ENCODE measurements around the gene RPLP2.

The RPLP2 gene

GRCh38 chr11:829847-830294, 20.1 kb downstream of the RPLP2 start:
- Histone ChIP-seq H3K9me3 (ENCODE audit: control insufficient read depth in 1 of 2, low read length in 2 of 2) (no peaks in the 10 kb centered on the region), H3K36me3 (ENCODE audit: control insufficient read depth in 1 of 2, insufficient read depth in 2 of 2, low read length in 2 of 2) (peaks cover 0 to 10% of the 10 kb centered on the region in 2 donors), H3K4me1 (ENCODE audit: control insufficient read depth in 1 of 2, insufficient read depth in 2 of 2, low read length in 2 of 2) (peaks cover 0 to 72% of the 10 kb centered on the region in 2 donors), H3K4me3 (ENCODE audit: low read depth in 1 of 2, low read length in 2 of 2) (peak overlapping the region; percentile 39 to 58), H3K27me3 (ENCODE audit: low read depth, low read length) (no peaks in the 10 kb centered on the region), H3K27ac (ENCODE audit: low read length) (no peak overlapping the region)

GRCh38 chr11:830295-831117, 20.7 kb downstream of the RPLP2 start:
- no peaks in the 10 kb centered on the region for H3K9me3 ChIP-seq (ENCODE audit: control insufficient read depth in 1 of 2, low read length in 2 of 2)
- peaks cover 0 to 75% of the 10 kb centered on the region in 2 donors for H3K4me1 ChIP-seq (ENCODE audit: control insufficient read depth in 1 of 2, insufficient read depth in 2 of 2, low read length in 2 of 2)
- peaks cover 0 to 4% of the 10 kb centered on the region in 2 donors for H3K36me3 ChIP-seq (ENCODE audit: control insufficient read depth in 1 of 2, insufficient read depth in 2 of 2, low read length in 2 of 2)
- no peak overlapping the region for H3K27ac ChIP-seq (ENCODE audit: low read length)
- H3K4me3 ChIP-seq (ENCODE audit: low read depth in 1 of 2, low read length in 2 of 2), result peak overlapping the region in 1 of 2 donors; percentile 58
- H3K27me3 ChIP-seq (ENCODE audit: low read depth, low read length), result no peaks in the 10 kb centered on the region

GRCh38 chr11:831118-831864, 21.5 kb downstream of the RPLP2 start:
- Histone ChIP-seq H3K4me1 (ENCODE audit: control insufficient read depth in 1 of 2, insufficient read depth in 2 of 2, low read length in 2 of 2) (peaks cover 0 to 75% of the 10 kb centered on the region in 2 donors), H3K9me3 (ENCODE audit: control insufficient read depth in 1 of 2, low read length in 2 of 2) (no peaks in the 10 kb centered on the region), H3K27ac (ENCODE audit: low read length) (no peak overlapping the region), H3K36me3 (ENCODE audit: control insufficient read depth in 1 of 2, insufficient read depth in 2 of 2, low read length in 2 of 2) (peaks cover 0 to 2% of the 10 kb centered on the region in 2 donors), H3K4me3 (ENCODE audit: low read depth in 1 of 2, low read length in 2 of 2) (peak overlapping the region in 1 of 2 donors; percentile 58), H3K27me3 (ENCODE audit: low read depth, low read length) (no peaks in the 10 kb centered on the region)

GRCh38 chr11:831961-832528, 22.3 kb downstream of the RPLP2 start:
- Histone ChIP-seq H3K4me1 (ENCODE audit: control insufficient read depth in 1 of 2, insufficient read depth in 2 of 2, low read length in 2 of 2) (peaks cover 0 to 72% of the 10 kb centered on the region in 2 donors), H3K9me3 (ENCODE audit: control insufficient read depth in 1 of 2, low read length in 2 of 2) (no peaks in the 10 kb centered on the region), H3K36me3 (ENCODE audit: control insufficient read depth in 1 of 2, insufficient read depth in 2 of 2, low read length in 2 of 2) (peaks cover 0 to 10% of the 10 kb centered on the region in 2 donors), H3K27ac (ENCODE audit: low read length) (no peak overlapping the region), H3K4me3 (ENCODE audit: low read depth in 1 of 2, low read length in 2 of 2) (peak overlapping the region in 1 of 2 donors; percentile 48), H3K27me3 (ENCODE audit: low read depth, low read length) (no peaks in the 10 kb centered on the region)

- H3K36me3 ChIP-seq (ENCODE audit: control insufficient read depth in 1 of 2, insufficient read depth in 2 of 2, low read length in 2 of 2), result peaks cover 0 to 15% of the 10 kb centered on the region in 2 donors
- no peaks in the 10 kb centered on the region for H3K27me3 ChIP-seq (ENCODE audit: low read depth, low read length)
- H3K9me3 ChIP-seq (ENCODE audit: control insufficient read depth in 1 of 2, low read length in 2 of 2), result no peaks in the 10 kb centered on the region
- peak within 1 kb of the TSS; percentile 85 for H3K27ac ChIP-seq (ENCODE audit: low read length)
- H3K4me1 ChIP-seq (ENCODE audit: control insufficient read depth in 1 of 2, insufficient read depth in 2 of 2, low read length in 2 of 2), result peaks cover 0 to 68% of the 10 kb centered on the region in 2 donors
- H3K4me3 ChIP-seq (ENCODE audit: low read depth in 1 of 2, low read length in 2 of 2), result peak within 1 kb of the TSS; percentile 60 to 77
Measured at GRCh38 chr11:832529-833113, 22.9 kb downstream of the RPLP2 start, which contains the start of gene CD151. TSS of gene CD151 (plus strand) at chr11:832952. CDS start at chr11:836070, 3,118 bp downstream.

- H3K4me1 ChIP-seq (ENCODE audit: control insufficient read depth in 1 of 2, insufficient read depth in 2 of 2, low read length in 2 of 2), result peaks cover 0 to 62% of the 10 kb centered on the region in 2 donors
- H3K27ac ChIP-seq (ENCODE audit: low read length), result peak overlapping the region; percentile 85
- no peaks in the 10 kb centered on the region for H3K9me3 ChIP-seq (ENCODE audit: control insufficient read depth in 1 of 2, low read length in 2 of 2)
- H3K36me3 ChIP-seq (ENCODE audit: control insufficient read depth in 1 of 2, insufficient read depth in 2 of 2, low read length in 2 of 2), result peaks cover 4 to 20% of the 10 kb centered on the region in 2 donors
- peak overlapping the region; percentile 60 to 77 for H3K4me3 ChIP-seq (ENCODE audit: low read depth in 1 of 2, low read length in 2 of 2)
- H3K27me3 ChIP-seq (ENCODE audit: low read depth, low read length), result no peaks in the 10 kb centered on the region
Measured at GRCh38 chr11:833114-833791, 23.5 kb downstream of the RPLP2 start.

- Histone ChIP-seq H3K27ac (ENCODE audit: low read length) (peak overlapping the region; percentile 85), H3K4me1 (ENCODE audit: control insufficient read depth in 1 of 2, insufficient read depth in 2 of 2, low read length in 2 of 2) (peaks cover 0 to 60% of the 10 kb centered on the region in 2 donors), H3K36me3 (ENCODE audit: control insufficient read depth in 1 of 2, insufficient read depth in 2 of 2, low read length in 2 of 2) (peaks cover 4 to 27% of the 10 kb centered on the region in 2 donors), H3K27me3 (ENCODE audit: low read depth, low read length) (no peaks in the 10 kb centered on the region), H3K4me3 (ENCODE audit: low read depth in 1 of 2, low read length in 2 of 2) (peak overlapping the region; percentile 60 to 77), H3K9me3 (ENCODE audit: control insufficient read depth in 1 of 2, low read length in 2 of 2) (no peaks in the 10 kb centered on the region)
Measured at GRCh38 chr11:833849-834311, 24.1 kb downstream of the RPLP2 start.

- Histone ChIP-seq H3K27ac (ENCODE audit: low read length) (peak overlapping the region; percentile 85), H3K9me3 (ENCODE audit: control insufficient read depth in 1 of 2, low read length in 2 of 2) (no peaks in the 10 kb centered on the region), H3K4me1 (ENCODE audit: control insufficient read depth in 1 of 2, insufficient read depth in 2 of 2, low read length in 2 of 2) (peaks cover 0 to 57% of the 10 kb centered on the region in 2 donors), H3K4me3 (ENCODE audit: low read depth in 1 of 2, low read length in 2 of 2) (peak overlapping the region; percentile 26 to 77), H3K36me3 (ENCODE audit: control insufficient read depth in 1 of 2, insufficient read depth in 2 of 2, low read length in 2 of 2) (peaks cover 6 to 34% of the 10 kb centered on the region in 2 donors), H3K27me3 (ENCODE audit: low read depth, low read length) (no peaks in the 10 kb centered on the region)
Measured at GRCh38 chr11:834371-835316, 24.9 kb downstream of the RPLP2 start.

GRCh38 chr11:836274-836673, 26.5 kb downstream of the RPLP2 start:
- no peak overlapping the region for H3K4me3 ChIP-seq (ENCODE audit: low read depth in 1 of 2, low read length in 2 of 2)
- H3K27me3 ChIP-seq (ENCODE audit: low read depth, low read length), result no peaks in the 10 kb centered on the region
- H3K36me3 ChIP-seq (ENCODE audit: control insufficient read depth in 1 of 2, insufficient read depth in 2 of 2, low read length in 2 of 2), result peaks cover 10 to 46% of the 10 kb centered on the region in 2 donors
- H3K9me3 ChIP-seq (ENCODE audit: control insufficient read depth in 1 of 2, low read length in 2 of 2), result no peaks in the 10 kb centered on the region
- peaks cover 7 to 55% of the 10 kb centered on the region in 2 donors for H3K4me1 ChIP-seq (ENCODE audit: control insufficient read depth in 1 of 2, insufficient read depth in 2 of 2, low read length in 2 of 2)
- H3K27ac ChIP-seq (ENCODE audit: low read length), result no peak overlapping the region
